Measurements from ENCODE around the gene CYP3A4.

DNA sequence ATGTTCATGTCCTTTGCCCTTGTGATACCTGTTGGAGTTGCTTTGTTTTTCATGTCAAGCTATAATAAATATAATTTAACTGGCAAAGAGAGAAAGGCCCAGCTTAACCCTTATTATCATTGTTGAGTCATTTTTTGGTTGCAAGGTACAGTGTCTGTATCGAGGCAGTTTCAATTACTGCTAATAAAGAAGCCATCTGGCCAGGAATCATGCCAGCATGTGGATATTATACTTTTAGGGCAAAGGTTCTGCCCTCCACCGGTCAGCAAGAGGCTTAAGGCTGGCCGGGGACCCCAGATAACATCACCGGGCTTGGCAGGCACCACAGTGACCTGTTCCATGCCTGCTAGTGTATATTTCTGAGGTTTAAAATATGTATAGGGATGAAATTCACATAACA, 9.0 kb upstream of the CYP3A4 start:
- TF ChIP-seq, protein P1, sequence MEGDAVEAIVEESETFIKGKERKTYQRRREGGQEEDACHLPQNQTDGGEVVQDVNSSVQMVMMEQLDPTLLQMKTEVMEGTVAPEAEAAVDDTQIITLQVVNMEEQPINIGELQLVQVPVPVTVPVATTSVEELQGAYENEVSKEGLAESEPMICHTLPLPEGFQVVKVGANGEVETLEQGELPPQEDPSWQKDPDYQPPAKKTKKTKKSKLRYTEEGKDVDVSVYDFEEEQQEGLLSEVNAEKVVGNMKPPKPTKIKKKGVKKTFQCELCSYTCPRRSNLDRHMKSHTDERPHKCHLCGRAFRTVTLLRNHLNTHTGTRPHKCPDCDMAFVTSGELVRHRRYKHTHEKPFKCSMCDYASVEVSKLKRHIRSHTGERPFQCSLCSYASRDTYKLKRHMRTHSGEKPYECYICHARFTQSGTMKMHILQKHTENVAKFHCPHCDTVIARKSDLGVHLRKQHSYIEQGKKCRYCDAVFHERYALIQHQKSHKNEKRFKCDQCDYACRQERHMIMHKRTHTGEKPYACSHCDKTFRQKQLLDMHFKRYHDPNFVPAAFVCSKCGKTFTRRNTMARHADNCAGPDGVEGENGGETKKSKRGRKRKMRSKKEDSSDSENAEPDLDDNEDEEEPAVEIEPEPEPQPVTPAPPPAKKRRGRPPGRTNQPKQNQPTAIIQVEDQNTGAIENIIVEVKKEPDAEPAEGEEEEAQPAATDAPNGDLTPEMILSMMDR (IDR thresholded peaks at IDR 0.05) = no peak
- no peak for TF ChIP-seq POLR2A (IDR thresholded peaks at IDR 0.05)

Measured in esophagus squamous epithelium (tissue), 4 donors.